HepG2 (cell line): ENCODE data around the gene POU5F1. TPM values are rescaled to one million over a fixed set of nuclear protein-coding genes. Genes with fewer than 3 reads are reported as not detected.

Experiments
- CREBL2 ChIP-seq: sonication (generic); formaldehyde crosslinking; IDR thresholded peaks from 2 replicates; pipeline ENCODE4 v1.8.1; 2023; ENCODE audit warnings: missing genetic modification reagents, mild to moderate bottlenecking, borderline replicate concordance
- HMGXB4 ChIP-seq, 2 experiments: sonication (generic) in 1 of 2; formaldehyde crosslinking in 1 of 2; IDR thresholded peaks; 2 replicates each; pipeline versions ENCODE4 v1.4.0 to v1.6.1; 2018 to 2020; ENCODE audit warnings: missing genetic modification reagents in 2 of 2, borderline replicate concordance in 1 of 2, low read depth in 1 of 2, mild to moderate bottlenecking in 1 of 2, missing biosample characterization in 1 of 2
- IKZF4 ChIP-seq: sonication (generic); formaldehyde crosslinking; IDR thresholded peaks from 2 replicates; pipeline ENCODE4 v1.5.1; 2020; ENCODE audit warnings: borderline replicate concordance, mild to moderate bottlenecking, low read depth, missing genetic modification reagents; ENCODE audit errors: not compliant biosample characterization
- IRF2 ChIP-seq: IDR thresholded peaks from 2 replicates; pipeline ENCODE4 v1.6.1; 2018; ENCODE audit warnings: missing genetic modification reagents, missing compliant biosample characterization
- KLF9 ChIP-seq: IDR thresholded peaks from 2 replicates; pipeline ENCODE4 v1.6.1; 2016; ENCODE audit warnings: low read depth
- NFIC ChIP-seq: IDR thresholded peaks from 2 replicates; pipeline ENCODE4 v1.6.1; 2012; ENCODE audit warnings: mild to moderate bottlenecking, low read length, inconsistent platforms
- PITX1 ChIP-seq: sonication (generic); formaldehyde crosslinking; IDR thresholded peaks from 2 replicates; pipeline ENCODE4 v1.5.1; 2020; ENCODE audit warnings: mild to moderate bottlenecking, missing genetic modification reagents
- SAFB2 ChIP-seq: sonication (generic); formaldehyde crosslinking; IDR thresholded peaks from 2 replicates; pipeline ENCODE4 v1.5.1; 2020; ENCODE audit warnings: missing genetic modification reagents, low read depth, mild to moderate bottlenecking, borderline replicate concordance
- SP4 ChIP-seq: sonication (generic); formaldehyde crosslinking; IDR thresholded peaks from 2 replicates; pipeline ENCODE4 v1.8.1; 2023; ENCODE audit warnings: mild to moderate bottlenecking, missing genetic modification reagents
- SSRP1 ChIP-seq: IDR thresholded peaks from 2 replicates; pipeline ENCODE4 v1.6.1; 2016; ENCODE audit warnings: control low read depth
- THAP9 ChIP-seq: sonication (generic); formaldehyde crosslinking; IDR thresholded peaks from 2 replicates; pipeline ENCODE4; 2020; ENCODE audit warnings: missing genetic modification reagents, mild to moderate bottlenecking, borderline replicate concordance
- YY1 ChIP-seq: IDR thresholded peaks from 2 replicates; pipeline ENCODE4 v1.6.1; 2011; ENCODE audit warnings: low read length, low read depth, moderate library complexity, mild to moderate bottlenecking; ENCODE audit not compliant: insufficient read depth, insufficient replicate concordance
- ZBTB34 ChIP-seq: sonication (generic); formaldehyde crosslinking; IDR thresholded peaks from 2 replicates; pipeline ENCODE4 v1.8.0; 2022; ENCODE audit warnings: mild to moderate bottlenecking, missing genetic modification reagents
- ZNF17 ChIP-seq: sonication (generic); formaldehyde crosslinking; IDR thresholded peaks from 2 replicates; pipeline ENCODE4 v1.5.0; 2020; ENCODE audit warnings: mild to moderate bottlenecking, missing genetic modification reagents
- ZNF784 ChIP-seq: sonication (generic); formaldehyde crosslinking; IDR thresholded peaks from 2 replicates; pipeline ENCODE4 v1.5.1; 2020; ENCODE audit warnings: missing genetic modification reagents, mild to moderate bottlenecking, borderline replicate concordance
- ZNF788 ChIP-seq: sonication (generic); formaldehyde crosslinking; IDR thresholded peaks from 2 replicates; pipeline ENCODE4 v1.5.0; 2020; ENCODE audit warnings: mild to moderate bottlenecking, missing genetic modification reagents, borderline replicate concordance
- polyA plus RNA-seq, 8 experiments: library from polyadenylated mRNA; depleted of rRNA in 3 of 8; stranded (reverse) in 7 of 8; unstranded in 1 of 8; fragments of >200 nt; fragmentation: Illumina TruSeq in 4 of 8; extraction: Trizol in 4 of 8; gene quantifications; 2 replicates each; pipeline versions ENCODE4 v1.2.1 to v1.2.3, GENCODE V29; 2011 to 2016; ENCODE audit warnings: low read depth in 4 of 8, missing spikeins in 1 of 8, mixed read lengths in 1 of 8; ENCODE audit not compliant: insufficient read depth in 1 of 8
- total RNA-seq, 5 experiments: library from RNA; depleted of rRNA; stranded (reverse); fragments of >200 nt; fragmentation: Illumina TruSeq; extraction: Trizol; gene quantifications; 2 replicates each; pipeline ENCODE4 v1.2.3, GENCODE V29; 2016; ENCODE audit warnings: low read depth in 1 of 5

The POU5F1 gene
- total and polyA plus RNA-seq, 2 of the 13 experiments (the other 11 are each of a cell fraction or from before 2014, with no cell fraction given): 2.5 to 7.2 TPM

GRCh38 chr6:31186052-31186734, 15.7 kb upstream of the POU5F1 start (continued):
- TF ChIP-seq ZNF17 (CRISPR knock-in tag) (0 out of 2 replicates have a peak, but pooled peaks have one; percentile 67), KLF9 (CRISPR knock-in tag) (0 out of 2 replicates have a peak, but pooled peaks have one; percentile 58), NFIC (no peak; the same call in none of the 2 replicates), ZNF784 (CRISPR knock-in tag) (peak; percentile 81), ZNF788 (peak; percentile 61; the same call in 1 of the 2 replicates), HMGXB4 (CRISPR knock-in tag; IDR thresholded peaks at IDR 0.05; ENCODE audit: borderline replicate concordance in 1 of 2, low read depth in 1 of 2) (peak; percentile 81 to 94; a peak in 3 of 4 replicates), SAFB2 (CRISPR knock-in tag) (0 out of 2 replicates have a peak, but pooled peaks have one; percentile 47), IKZF4 (no peak), SSRP1 (peak; percentile 54; the same call in 1 of the 2 replicates), SP4 (peak; percentile 59; the same call in 1 of the 2 replicates), THAP9 (peak; percentile 82; the same call in 1 of the 2 replicates), PITX1 (CRISPR knock-in tag) (peak; percentile 97), IRF2 (peak; percentile 88), ZBTB34 (CRISPR knock-in tag) (0 out of 2 replicates have a peak, but pooled peaks have one; percentile 73), YY1 (peak; percentile 62), CREBL2 (CRISPR knock-in tag) (no peak; the same call in 1 of the 2 replicates)
- TF ChIP-seq, all 625 proteins: peak for 243
